Measurements from ENCODE around the gene UGT2A1. TPM values are rescaled to one million over a fixed set of nuclear protein-coding genes. Genes with fewer than 3 reads are reported as not detected.

Gene UGT2A1
- total RNA-seq, result not detected in 2 replicates

DNA sequence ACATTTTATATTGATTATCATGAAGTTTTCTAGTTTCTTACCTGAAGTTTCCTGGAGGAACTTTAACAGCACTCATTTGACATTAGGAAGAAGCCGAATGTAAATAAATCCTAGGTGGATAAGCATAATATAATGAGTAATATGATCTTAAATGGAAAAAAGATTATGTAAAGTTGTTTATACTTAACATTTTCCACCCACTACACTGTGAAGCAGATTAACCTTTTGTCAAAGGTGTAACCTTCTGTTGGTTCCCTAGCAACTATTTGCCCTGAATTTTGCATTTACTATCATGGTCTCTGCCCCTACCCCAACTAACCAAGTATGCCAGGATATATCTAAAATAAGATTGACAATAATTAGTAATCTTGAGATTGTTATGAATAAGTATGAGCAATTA lies at the start of gene UGT2A1:
TSS of gene UGT2A1 (minus strand) at position 101 of the 400 bp plus-strand sequence. CDS start 5,603 bp downstream, outside the sequence.
- TF ChIP-seq CTCF (IDR thresholded peaks at IDR 0.05; ENCODE audit: insufficient read depth, low read length, severe bottlenecking), result no peak
- Histone ChIP-seq H3K27me3 (ENCODE audit: control insufficient read depth, insufficient read depth, low read length) (no peaks in the 10 kb centered on the region), H3K4me3 (ENCODE audit: low read depth, low read length) (no peak within 1 kb of the TSS), H3K36me3 (ENCODE audit: control insufficient read depth, insufficient read depth, low read length) (no peaks in the 10 kb centered on the region)
- no peak for DNase-seq (ENCODE audit: low read depth)
- no peak for FAIRE-seq

DNA sequence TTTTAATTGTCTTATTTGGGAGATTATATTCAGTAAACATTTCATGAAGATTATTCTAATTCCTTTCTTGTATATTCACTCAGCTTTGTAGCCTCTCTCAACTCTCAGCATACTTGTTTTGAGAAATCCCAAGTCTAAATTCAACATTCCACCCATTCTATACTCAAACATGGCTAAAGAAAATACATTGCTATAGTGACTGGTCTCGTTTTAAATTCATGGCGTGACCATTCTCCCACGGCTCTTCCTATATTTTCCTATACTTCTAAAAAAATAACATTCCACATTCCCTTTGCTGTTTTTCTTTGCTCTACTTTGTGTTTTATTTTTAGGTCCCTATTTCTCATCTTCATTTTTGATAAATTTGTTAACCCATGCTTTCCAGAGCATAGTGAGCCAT lies 49.2 kb upstream of the UGT2A1 start:
- DNase-seq (ENCODE audit: low read depth), result no peak
- Histone ChIP-seq H3K36me3 (ENCODE audit: control insufficient read depth, insufficient read depth, low read length) (no peaks in the 10 kb centered on the region), H3K27me3 (ENCODE audit: control insufficient read depth, insufficient read depth, low read length) (no peaks in the 10 kb centered on the region), H3K4me3 (ENCODE audit: low read depth, low read length) (no peak overlapping the region)
- FAIRE-seq, result no peak
- TF ChIP-seq CTCF (IDR thresholded peaks at IDR 0.05; ENCODE audit: insufficient read depth, low read length, severe bottlenecking), result no peak

DNA sequence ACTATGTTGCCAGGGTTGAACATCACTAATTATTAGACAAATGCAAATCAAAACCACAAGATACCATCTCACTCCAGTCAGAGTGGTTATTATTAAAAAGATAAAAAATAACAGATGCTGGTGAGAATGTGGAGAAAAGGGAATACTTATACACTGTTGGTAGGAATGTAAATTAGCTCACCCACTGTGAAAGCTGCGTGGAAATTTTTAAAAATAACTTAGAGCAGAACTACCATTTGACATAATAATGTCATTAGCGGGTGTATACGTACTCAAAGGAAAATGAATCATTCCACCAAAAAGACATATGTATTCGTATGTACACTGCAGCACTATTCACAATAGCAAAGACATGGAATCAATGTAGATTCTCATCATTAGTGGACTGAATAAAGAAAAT lies 48.6 kb upstream of the UGT2A1 start:
- no peak for FAIRE-seq
- Histone ChIP-seq H3K36me3 (ENCODE audit: control insufficient read depth, insufficient read depth, low read length) (no peaks in the 10 kb centered on the region), H3K4me3 (ENCODE audit: low read depth, low read length) (no peak overlapping the region), H3K27me3 (ENCODE audit: control insufficient read depth, insufficient read depth, low read length) (no peaks in the 10 kb centered on the region)
- no peak for DNase-seq (ENCODE audit: low read depth)
- no peak for TF ChIP-seq CTCF (IDR thresholded peaks at IDR 0.05; ENCODE audit: insufficient read depth, low read length, severe bottlenecking)

DNA sequence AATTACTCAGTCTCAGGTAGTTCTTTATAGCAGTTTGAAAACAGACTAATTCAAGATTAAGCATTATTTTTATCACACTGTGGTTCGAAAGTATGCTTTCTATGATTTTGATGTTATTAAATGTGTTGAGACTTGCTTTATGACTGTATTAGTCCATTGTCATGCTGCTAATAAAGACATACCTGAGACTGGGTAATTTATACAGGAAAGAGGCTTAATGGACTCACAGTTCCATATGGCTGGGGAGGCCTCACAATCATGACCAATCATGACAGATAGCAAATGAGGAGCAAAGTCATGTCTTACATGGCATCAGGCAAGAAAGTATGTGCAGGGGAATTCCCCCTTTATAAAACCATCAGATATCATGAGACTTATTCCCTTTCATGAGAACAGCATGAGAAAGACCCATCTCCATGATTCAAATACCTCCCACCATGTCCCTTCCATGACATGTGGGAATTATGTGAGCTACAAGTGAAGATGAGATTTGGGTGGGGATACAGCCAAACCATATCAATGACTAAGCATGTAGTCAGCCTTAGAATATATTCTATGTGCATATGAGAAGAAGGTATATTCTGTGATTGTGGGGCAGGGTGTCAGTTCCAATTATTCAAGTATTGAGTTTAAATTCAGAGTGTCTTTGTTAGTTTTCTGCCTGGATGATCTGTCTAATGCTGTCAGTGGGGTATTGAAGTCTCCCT lies 44.6 kb upstream of the UGT2A1 start:
- no peak for TF ChIP-seq CTCF (IDR thresholded peaks at IDR 0.05; ENCODE audit: insufficient read depth, low read length, severe bottlenecking)
- H3K27me3 ChIP-seq (ENCODE audit: control insufficient read depth, insufficient read depth, low read length), result no peaks in the 10 kb centered on the region
- no peaks in the 10 kb centered on the region for H3K36me3 ChIP-seq (ENCODE audit: control insufficient read depth, insufficient read depth, low read length)
- FAIRE-seq (peak; percentile 28), DNase-seq (ENCODE audit: low read depth) (peak; percentile 78)
- no peak overlapping the region for H3K4me3 ChIP-seq (ENCODE audit: low read depth, low read length)

GRCh38 chr4:69689599-69689998 lies 36.6 kb upstream of the UGT2A1 start:
- H3K36me3 ChIP-seq (ENCODE audit: control insufficient read depth, insufficient read depth, low read length), result no peaks in the 10 kb centered on the region
- FAIRE-seq (no peak), DNase-seq (ENCODE audit: low read depth) (peak; percentile 43)
- H3K27me3 ChIP-seq (ENCODE audit: control insufficient read depth, insufficient read depth, low read length), result no peaks in the 10 kb centered on the region
- TF ChIP-seq CTCF (IDR thresholded peaks at IDR 0.05; ENCODE audit: insufficient read depth, low read length, severe bottlenecking), result peak; percentile 23
- H3K4me3 ChIP-seq (ENCODE audit: low read depth, low read length), result no peak overlapping the region

DNA sequence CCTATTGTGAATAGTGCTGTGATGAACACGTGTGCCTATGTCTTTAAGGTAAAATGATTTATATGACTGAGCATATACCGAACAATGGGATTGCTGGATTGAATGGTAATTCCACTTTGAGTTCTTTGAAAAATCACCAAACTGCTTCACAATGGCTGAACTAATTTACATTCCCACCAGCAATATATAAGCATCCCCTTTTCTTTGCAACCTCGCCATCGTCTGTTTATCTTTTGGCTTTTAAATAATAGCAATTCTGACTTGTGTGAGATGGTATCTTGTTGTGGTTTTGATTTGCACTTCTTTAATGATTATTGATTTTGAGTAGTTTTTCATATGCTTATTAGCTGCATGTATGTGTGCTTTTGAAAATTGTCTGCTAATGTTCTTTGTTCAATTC lies 31.8 kb upstream of the UGT2A1 start:
- FAIRE-seq, result no peak
- H3K27me3 ChIP-seq (ENCODE audit: control insufficient read depth, insufficient read depth, low read length), result no peaks in the 10 kb centered on the region
- no peak for DNase-seq (ENCODE audit: low read depth)
- H3K4me3 ChIP-seq (ENCODE audit: low read depth, low read length), result no peak overlapping the region
- TF ChIP-seq CTCF (IDR thresholded peaks at IDR 0.05; ENCODE audit: insufficient read depth, low read length, severe bottlenecking), result no peak
- H3K36me3 ChIP-seq (ENCODE audit: control insufficient read depth, insufficient read depth, low read length), result no peaks in the 10 kb centered on the region
